NCI-H1417 (cell line): ENCODE results near the gene ENO2.
"Not testable (repeated sequence)": the region's sequence is repeated elsewhere in the genome, so short reads cannot be mapped to it uniquely, and the experiment has no call there.

Source experiments
- DNase-seq, 3 experiments: peaks; one replicate each; lab custom pipeline; 2025; lab: John Stamatoyannopoulos, UW

The ENO2 gene

DNA sequence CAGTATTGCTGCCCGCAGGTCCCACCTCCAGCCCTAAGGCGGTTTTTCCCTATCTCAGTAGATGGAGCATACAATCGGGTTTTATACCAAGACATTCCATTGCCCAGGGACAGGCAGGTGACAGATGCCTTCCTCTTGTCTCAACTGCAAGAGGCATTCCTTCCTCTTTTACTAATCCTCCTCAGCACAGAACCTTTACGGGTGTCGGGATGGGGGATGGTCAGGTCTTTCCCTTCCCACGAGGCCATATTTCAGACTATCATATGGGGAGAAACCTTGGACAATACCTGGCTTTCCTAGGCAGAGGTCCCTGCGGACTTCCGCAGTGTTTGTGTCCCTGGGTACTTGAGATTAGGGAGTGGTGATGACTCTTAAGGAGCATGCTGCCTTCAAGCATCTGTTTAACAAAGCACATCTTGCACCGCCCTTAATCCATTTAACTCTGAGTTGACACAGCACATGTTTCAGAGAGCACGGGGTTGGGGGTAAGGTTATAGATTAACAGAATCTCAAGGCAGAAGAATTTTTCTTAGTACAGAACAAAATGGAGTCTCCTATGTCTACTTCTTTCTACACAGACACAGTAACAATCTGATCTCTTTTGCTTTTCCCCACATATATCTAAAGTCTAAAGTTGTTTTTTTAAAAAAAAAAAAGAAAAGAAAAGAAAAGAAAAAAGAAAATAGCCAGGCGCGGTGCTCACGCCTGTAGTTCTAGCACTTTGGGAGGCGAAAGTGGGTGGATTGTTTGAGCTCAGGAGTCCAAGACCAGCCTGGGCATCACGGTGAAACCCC, 28.0 kb upstream of the ENO2 start:
- DNase-seq = not testable (repeated sequence)

DNA sequence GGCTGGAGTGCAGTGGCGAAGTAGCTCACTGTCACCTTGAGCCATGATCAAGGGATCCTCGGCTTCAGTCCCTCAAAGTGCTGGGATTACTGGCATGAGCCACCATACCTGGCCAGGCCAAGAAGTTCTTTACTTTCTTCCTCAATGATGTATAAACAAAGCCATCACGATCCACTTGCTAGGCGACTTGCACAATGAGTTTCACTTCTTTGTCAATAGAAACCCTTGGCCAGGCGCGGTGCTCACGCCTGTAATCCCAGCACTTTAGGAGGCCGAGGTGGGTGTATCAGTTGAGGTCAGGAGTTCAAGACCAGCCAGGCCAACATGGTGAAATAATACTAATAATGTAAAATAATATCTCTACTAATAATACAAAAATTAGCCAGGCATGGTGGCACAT, 26.9 kb upstream of the ENO2 start:
- DNase-seq = no peak

DNA sequence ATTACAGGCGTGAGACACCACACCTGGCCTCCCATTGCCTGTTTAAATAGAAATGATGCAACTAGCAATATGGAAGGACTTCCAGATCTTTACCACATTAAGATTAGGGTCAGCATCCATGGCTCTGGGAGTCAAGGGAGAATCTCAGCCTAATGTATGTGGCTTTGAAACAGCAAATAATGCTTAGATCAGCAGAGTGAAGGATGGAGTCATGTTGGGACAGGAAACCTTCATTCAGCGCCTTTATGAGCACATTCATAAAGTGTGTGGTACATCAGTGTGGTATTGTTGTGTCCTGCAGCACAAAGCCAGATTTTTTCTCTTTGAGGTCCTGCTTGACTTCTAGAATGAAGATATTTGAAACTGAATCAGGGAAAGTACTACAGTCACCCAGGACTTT, 26.0 kb upstream of the ENO2 start:
- no peak for DNase-seq

DNA sequence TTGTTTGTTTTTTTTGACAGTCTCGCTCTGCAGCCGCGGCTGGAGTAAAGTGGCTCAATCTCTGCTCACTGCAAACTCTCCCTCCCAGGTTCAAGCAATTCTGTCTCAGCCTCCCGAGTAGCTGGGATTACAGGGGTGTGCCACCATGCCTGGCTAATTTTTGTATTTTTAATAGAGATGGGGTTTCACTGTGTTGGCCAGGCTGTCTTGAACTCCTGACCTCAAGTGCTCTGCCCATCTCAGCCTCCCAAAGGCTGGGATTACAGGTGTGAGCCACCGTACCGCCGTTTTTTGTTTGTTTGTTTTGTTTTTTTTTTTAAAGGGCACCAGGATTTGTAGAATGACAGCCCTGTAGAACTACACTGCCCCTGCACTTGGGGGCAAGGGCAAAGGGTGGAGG, 25.6 kb upstream of the ENO2 start:
- not testable (repeated sequence) for DNase-seq

DNA sequence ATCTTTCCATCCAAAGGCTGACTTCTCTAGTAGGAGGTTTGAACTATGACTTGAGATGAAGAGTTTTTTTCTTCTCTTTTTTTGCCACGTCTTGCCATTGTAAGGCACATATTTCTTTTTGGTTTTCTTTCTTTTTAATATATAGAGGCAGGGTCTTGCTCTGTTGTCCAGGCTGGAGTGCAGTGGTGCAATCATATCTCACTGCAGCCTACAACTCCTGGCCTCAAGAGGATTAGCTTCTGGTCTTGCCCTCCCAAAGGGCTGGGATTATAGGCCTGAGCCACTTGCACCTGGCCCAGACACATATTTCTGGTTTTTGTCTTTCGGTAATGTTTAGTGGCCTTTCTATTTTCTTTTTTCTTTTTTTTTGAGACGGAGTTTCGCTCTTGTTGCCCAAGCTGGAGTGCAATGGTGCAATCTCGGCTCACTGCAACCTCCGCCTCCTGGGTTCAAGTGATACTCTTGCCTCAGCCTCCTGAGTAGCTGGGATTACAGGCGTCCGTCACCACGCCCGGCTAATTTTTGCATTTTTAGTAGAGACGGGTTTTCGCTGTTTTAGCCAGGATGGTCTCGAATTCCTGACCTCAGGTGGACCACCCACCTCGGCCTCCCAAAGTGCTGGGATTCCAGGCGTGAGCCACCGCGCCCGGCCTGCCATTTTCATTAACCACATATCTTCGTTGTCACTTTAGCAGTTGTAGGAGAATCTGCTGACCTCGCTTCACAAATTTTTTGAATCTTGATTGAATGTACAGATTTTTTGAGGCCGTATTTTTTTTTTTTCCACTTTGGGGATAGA, 24.4 kb upstream of the ENO2 start:
- DNase-seq = not testable (repeated sequence)

DNA sequence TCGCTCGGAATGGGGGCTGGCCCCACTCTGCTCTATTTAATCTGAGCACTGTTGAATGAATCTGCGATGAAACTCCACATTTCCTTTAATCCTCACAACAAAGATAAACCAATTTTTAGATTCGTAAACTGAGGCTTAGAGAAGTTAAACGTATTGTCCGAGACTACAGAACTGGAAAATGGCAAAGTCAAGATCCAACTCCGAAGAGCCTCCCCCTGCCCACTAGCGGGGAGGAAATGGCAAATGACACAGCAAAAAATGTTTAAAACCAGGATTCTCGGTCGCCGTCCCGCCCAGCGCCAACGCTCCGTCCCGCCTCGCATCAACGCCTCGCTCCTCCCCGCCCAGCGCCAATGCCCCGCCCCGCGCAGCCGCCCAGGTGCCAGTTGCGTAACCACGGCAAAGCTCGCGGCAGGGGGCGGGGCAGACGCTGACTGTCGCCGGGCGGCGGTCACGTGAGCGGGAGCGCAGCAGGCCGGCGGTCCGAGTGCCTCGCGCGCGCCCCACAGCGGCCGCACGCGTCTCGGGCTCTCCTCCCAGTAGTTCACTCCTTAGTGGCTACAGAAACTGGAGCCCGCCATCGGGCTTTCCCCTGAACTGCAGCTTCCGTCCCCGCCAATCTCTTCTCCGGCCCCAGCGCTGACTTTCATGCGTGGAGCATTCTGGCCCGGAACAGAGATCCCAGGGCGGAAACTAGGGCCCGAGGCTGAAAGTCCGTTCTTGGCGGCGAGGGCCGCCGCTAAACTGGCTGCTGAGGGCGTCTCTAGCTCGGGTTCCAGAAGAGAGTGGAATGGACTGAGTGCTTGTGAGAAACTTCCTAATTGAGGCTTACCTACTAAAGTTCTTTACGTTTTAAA, 23.4 kb upstream of the ENO2 start:
- DNase-seq = peak; percentile 97 to 98 (median 97)

- no peak for DNase-seq
Measured at GRCh38 chr12:6891646-6892001, 22.8 kb upstream of the ENO2 start.

- not testable (repeated sequence) for DNase-seq
Measured at GRCh38 chr12:6892683-6893082, 21.7 kb upstream of the ENO2 start.

GRCh38 chr12:6894321-6894720, 20.1 kb upstream of the ENO2 start:
- no peak for DNase-seq

DNA sequence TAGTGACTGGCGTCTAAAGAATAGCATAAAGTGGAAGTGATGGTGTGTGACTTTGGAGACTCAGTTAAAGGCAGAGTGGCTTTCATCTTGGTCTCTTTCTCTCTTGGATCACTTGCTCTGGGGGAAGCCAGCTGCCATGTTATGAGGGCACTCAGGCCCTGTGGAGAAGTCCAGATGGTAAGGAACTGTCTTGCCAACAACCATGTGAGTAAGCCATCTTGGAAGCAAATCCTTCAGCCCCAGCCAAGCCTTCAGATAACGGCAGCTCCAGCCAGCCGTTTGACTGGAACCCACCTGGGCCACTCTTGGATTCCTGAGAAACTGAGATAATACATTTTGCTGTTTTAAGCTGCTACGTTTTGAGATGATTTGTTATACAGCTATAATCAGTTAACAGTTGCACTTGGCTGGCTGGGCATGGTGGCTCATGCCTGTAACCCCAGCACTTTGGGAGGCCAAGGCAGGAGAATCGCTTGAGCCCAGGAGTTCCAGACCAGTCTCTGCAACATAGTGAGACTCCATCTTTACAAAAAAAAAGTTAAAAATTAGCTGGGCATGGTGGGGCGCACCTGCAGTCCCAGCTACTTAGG, 17.4 kb upstream of the ENO2 start:
- DNase-seq = no peak

DNA sequence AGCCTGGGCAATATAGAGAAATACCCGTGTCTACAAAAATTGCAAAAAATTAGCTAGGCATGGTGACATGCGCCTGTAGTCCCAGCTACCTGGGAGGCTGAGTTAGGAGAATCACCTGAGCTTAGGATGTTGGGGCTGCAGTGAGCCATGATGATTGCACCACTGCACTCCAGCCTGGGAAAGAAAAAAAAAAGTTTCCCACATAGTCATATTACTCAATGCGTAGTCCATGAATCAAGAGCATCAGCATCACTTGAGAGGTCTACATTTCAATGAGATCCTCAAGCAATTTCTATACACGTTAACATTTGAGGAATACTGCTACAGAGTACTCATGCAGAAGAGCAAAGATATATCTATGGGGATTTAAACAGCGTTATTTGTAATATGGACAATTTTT, 15.0 kb upstream of the ENO2 start:
- DNase-seq = no peak

DNA sequence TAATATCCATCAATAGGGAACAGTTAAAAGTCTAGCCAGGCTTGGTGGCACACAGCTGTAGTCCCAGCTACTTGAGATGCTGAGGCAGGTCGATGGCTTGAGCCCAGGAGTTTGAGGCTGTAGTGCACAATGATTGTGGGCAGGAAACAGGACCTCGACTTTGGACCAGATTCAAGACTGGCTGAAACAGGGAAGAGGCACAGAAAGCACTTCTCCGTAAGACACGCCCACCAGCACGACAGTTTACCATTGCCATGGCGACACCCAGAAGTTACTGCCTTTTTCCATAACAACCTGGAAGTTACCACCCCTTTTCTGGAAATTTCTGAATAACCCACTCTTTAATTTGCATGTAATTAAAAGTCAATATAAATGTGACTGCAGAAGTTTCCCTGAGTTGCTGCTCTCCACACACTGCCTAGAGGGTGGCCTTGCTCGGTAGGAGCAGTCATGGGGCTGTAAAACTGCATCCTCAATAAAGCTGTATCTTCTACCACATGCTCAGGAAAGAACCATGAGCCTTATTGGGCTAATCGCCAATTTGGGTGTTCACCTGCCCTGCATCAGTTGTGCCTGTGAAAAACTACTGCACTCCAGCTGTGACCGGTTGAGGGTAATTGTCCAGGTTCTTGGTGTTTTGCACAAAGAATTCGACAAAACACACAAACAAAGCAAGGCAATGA, 14.4 kb upstream of the ENO2 start:
- DNase-seq = peak in 1 of 3 experiments; percentile 61

DNA sequence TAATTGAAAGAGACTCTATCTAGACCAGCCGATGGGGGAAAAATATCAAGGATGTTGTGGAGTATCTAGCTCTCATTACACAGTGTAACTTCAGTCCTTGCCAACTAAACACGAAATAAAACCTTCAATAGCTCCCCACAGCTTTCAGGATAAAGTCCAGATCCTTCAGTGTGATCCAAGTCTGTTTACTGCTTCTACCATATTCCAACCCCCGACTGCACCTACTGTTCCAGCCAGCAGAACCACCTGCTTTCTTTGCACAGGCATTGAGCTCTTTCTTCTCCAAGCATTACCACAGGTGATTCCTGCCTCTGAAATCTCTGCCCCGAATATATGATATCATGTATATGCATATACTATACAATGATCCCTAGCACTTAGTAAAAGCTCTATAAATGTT, 11.9 kb upstream of the ENO2 start:
- no peak for DNase-seq

DNA sequence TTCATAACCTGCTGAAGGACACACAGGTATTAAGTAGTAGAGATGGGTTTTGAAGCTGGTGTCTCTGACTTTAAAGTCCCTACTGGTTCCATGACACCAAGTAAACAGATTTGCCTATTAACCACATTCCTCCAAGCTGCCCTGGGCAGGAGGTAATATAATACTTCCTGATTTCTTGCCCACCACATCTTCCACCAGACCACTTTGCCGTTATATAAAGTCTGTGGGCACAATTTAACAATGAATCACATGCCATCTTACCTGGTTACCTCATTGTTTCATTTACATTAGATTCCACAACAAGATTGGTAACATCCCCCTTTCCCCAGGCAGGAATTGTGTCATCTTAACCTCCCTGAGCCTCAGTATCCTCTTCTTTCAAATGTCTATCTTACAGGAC, 10.7 kb upstream of the ENO2 start:
- no peak for DNase-seq

- DNase-seq = peak; percentile 97 to 100 (median 98)
Measured at GRCh38 chr12:6904280-6905276, 9.8 kb upstream of the ENO2 start, which contains the start of gene LRRC23. Gene LRRC23, plus strand, starts transcription at chr12:6904822. Its CDS starts 812 bp downstream, at chr12:6905634.

DNA sequence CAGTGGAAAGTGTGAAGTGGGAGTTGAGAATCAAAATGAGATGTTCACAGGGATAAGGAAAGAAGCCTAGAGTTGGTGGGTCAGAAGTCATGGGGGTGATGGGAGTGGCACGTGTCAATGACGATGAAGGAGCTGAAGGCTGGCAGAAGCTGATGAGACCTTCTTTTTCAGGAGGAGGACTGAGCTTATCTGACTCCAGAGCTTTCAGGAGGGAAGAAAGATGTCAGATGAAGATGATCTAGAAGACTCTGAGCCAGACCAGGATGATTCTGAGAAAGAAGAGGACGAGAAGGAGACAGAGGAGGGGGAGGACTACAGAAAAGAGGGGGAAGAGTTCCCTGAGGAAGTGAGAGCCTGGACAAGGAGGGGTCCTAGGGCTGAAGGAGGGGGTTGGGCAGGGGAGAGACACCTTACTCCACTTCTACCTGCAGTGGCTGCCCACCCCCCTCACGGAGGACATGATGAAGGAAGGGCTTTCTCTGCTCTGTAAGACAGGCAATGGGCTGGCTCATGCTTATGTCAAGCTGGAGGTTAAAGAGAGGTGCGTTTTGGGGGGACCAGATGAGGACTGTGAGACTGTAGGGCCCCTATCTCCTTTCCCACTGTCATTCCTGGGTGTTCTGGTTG, 8.9 kb upstream of the ENO2 start:
- DNase-seq = peak in 1 of 3 experiments; percentile 46

DNA sequence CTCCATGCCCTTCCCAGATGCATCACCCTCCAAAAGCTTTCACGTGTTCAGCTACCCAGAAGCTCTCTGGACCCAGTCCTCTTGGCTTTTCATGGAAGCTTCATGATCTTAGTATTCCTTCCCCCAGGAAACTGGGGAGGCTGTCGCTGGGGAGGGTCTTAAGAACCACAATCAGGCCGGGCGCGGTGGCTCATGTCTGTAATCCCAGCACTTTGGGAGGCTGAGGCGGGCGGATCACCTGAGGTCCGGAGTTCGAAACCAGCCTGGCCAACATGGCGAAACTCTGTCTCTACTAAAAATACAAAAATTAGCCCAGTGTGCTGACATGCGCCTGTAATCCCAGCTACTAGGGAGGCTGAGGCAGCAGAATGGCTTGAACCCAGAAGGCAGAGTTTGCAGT, 6.2 kb upstream of the ENO2 start:
- not testable (repeated sequence) for DNase-seq

DNA sequence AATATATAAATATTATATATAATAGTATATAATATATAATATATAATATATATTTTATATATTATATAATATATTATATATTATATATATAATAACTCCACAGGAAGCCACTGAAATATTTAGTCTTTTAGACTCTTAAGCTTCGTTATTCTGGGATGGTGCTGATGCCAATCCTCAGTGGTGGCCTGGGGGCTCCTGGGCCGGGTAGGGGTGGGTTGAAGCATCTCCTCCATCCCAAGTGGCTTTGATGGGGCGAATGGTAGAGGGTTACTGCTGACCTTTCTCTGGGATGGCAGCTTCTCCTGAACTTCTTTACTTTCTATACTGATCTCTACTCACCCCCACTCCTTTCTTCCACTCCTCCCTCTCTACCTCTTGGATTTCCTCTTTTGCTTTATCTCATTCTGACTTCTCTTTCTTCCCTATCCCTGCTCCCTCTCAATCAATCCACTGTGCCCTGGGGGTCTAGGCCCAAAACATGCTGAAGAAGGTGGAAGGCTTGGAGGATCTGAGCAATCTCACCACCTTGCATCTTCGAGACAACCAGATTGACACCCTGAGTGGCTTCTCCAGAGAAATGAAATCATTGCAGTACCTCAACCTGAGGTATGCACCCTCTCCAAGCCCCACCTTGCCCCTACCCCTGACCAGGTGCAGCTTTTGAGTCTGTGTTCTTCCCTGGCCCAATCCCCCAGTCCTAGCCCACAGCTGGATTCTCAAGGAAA, 4.8 kb upstream of the ENO2 start:
- DNase-seq = peak in 1 of 3 experiments; percentile 39
